ENCODE results near the gene KCNQ5. TPM values are rescaled to one million over a fixed set of nuclear protein-coding genes. Genes with fewer than 3 reads are reported as not detected.

KCNQ5 gene
- total and polyA plus RNA-seq, 2 of the 8 experiments (the other 6 are each of a cell fraction or from before 2014, with no cell fraction given): 0.83 to 1.2 TPM

DNA sequence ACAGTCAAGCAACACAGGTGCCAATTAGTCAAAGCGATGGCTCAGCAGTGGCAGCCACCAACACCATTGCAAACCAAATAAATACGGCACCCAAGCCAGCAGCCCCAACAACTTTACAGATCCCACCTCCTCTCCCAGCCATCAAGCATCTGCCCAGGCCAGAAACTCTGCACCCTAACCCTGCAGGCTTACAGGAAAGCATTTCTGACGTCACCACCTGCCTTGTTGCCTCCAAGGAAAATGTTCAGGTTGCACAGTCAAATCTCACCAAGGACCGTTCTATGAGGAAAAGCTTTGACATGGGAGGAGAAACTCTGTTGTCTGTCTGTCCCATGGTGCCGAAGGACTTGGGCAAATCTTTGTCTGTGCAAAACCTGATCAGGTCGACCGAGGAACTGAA is 572.9 kb downstream of the KCNQ5 start (continued):
- TF ChIP-seq MAFK (IDR thresholded peaks at IDR 0.05; ENCODE audit: low read depth, low read length) (no peak), BACH1 (IDR thresholded peaks at IDR 0.05; ENCODE audit: low read length) (no peak), CHD2 (IDR thresholded peaks at IDR 0.05; ENCODE audit: low read length) (no peak)
- TF ChIP-seq, protein P1, sequence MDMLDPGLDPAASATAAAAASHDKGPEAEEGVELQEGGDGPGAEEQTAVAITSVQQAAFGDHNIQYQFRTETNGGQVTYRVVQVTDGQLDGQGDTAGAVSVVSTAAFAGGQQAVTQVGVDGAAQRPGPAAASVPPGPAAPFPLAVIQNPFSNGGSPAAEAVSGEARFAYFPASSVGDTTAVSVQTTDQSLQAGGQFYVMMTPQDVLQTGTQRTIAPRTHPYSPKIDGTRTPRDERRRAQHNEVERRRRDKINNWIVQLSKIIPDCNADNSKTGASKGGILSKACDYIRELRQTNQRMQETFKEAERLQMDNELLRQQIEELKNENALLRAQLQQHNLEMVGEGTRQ (IDR thresholded peaks at IDR 0.05; ENCODE audit: low read length): no peak

Data from H1 (cell line).